GM12878 (cell line): ENCODE results near the gene TLX2.

ENCODE experiments used
- CHD1 ChIP-seq: IDR thresholded peaks from 2 replicates; pipeline ENCODE4 v1.6.1; 2012; ENCODE audit warnings: low read depth, low read length, improper control_type of control experiment
- POU2F2 ChIP-seq: IDR thresholded peaks from 3 replicates; pipeline ENCODE4 v1.6.1; 2011; ENCODE audit warnings: low read depth, mild to moderate bottlenecking, low read length, borderline replicate concordance
- TAF1 ChIP-seq: IDR thresholded peaks from 2 replicates; pipeline ENCODE4 v1.6.1; 2011; ENCODE audit warnings: mild to moderate bottlenecking, low read depth, low read length, borderline replicate concordance
- TF ChIP-seq, protein P1 (sequence below): IDR thresholded peaks from 2 replicates; pipeline ENCODE4 v1.6.1; 2011; ENCODE audit warnings: low read depth, low read length, improper control_type of control experiment, borderline replicate concordance
- TF ChIP-seq, protein P2 (sequence below), 3 experiments: IDR thresholded peaks in 2 of 3; conservative IDR thresholded peaks in 1 of 3; 2 replicates each; pipeline ENCODE4 v1.5.1; 2011; ENCODE audit warnings: low read depth in 3 of 3, low read length in 3 of 3, mild to moderate bottlenecking in 3 of 3, control low read depth in 2 of 3, moderate library complexity in 2 of 3, inconsistent platforms in 1 of 3, mixed read lengths in 1 of 3; ENCODE audit not compliant: control insufficient read depth in 2 of 3, insufficient read depth in 1 of 3; ENCODE audit errors: extremely low read depth in 1 of 3

DNA sequence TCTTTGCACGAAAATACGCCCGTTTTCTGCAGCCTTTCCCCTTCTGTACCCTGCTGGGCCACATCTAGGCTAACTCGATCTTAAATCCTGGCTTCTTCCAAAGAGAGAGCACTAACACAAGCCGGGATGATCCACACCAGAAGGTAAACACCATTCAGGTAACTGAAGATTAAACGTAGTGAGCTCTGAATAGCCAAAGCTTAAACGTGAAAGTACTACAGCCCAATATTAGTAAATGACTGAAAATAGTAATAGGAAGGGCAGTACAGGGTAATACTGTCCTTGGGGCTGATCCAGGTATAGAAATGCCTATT is 41.3 kb upstream of the TLX2 start:
- no peak for TF ChIP-seq CHD1
- TF ChIP-seq TAF1, result no peak
- TF ChIP-seq, protein P1, sequence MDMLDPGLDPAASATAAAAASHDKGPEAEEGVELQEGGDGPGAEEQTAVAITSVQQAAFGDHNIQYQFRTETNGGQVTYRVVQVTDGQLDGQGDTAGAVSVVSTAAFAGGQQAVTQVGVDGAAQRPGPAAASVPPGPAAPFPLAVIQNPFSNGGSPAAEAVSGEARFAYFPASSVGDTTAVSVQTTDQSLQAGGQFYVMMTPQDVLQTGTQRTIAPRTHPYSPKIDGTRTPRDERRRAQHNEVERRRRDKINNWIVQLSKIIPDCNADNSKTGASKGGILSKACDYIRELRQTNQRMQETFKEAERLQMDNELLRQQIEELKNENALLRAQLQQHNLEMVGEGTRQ, result no peak
- TF ChIP-seq POU2F2, result no peak
- TF ChIP-seq, protein P2, sequence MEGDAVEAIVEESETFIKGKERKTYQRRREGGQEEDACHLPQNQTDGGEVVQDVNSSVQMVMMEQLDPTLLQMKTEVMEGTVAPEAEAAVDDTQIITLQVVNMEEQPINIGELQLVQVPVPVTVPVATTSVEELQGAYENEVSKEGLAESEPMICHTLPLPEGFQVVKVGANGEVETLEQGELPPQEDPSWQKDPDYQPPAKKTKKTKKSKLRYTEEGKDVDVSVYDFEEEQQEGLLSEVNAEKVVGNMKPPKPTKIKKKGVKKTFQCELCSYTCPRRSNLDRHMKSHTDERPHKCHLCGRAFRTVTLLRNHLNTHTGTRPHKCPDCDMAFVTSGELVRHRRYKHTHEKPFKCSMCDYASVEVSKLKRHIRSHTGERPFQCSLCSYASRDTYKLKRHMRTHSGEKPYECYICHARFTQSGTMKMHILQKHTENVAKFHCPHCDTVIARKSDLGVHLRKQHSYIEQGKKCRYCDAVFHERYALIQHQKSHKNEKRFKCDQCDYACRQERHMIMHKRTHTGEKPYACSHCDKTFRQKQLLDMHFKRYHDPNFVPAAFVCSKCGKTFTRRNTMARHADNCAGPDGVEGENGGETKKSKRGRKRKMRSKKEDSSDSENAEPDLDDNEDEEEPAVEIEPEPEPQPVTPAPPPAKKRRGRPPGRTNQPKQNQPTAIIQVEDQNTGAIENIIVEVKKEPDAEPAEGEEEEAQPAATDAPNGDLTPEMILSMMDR (IDR thresholded peaks at IDR 0.05 in 2 of 3, conservative IDR thresholded peaks at IDR 0.05 in 1 of 3; ENCODE audit: control insufficient read depth in 2 of 3, extremely low read depth in 1 of 3, insufficient read depth in 1 of 3, low read depth in 3 of 3, low read length in 3 of 3), result no peak
